ENCODE measurements around the gene TNFRSF19.

- TF ChIP-seq CTCF (IDR thresholded peaks at IDR 0.05) = no peak
- TF ChIP-seq POLR2A (IDR thresholded peaks at IDR 0.05) = no peak
Observed at GRCh38 chr13:23652909-23653726, 82.9 kb downstream of the TNFRSF19 start.

Measured in heart left ventricle (tissue), 13 donors.